Hematopoietic multipotent progenitor cell treated with erythropoietin and hydrocortisone succinate and interleukin-3 and kit ligand, for 15 days (in vitro differentiated cells): ENCODE results near the gene ZNF740.

ENCODE experiments used
- DNase-seq: peaks from one replicate; pipeline ENCODE4 v3.0.0-alpha.2; 2015; ENCODE audit warnings: low spot score

Gene ZNF740

DNA sequence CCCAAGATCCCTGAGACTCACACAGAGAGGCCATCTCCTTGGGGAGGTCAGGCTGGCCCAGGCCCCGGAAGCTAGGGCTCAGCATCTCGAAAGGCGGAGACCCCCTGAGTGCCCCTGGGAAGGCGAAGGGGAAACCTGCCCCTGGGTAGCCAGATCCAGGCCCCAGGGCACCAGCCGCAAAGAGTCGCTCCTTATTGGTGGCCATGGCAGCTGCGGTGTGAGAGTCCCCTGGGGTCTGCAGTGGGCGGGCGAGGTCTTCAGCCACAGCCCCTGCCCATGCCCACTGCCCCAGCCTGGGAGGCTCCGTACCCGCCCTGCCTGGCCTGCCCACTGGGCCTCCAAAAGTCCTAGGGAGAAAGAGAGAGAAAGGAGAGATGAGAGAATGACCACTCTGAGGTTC is 46.8 kb downstream of the ZNF740 start:
- DNase-seq = no peak

DNA sequence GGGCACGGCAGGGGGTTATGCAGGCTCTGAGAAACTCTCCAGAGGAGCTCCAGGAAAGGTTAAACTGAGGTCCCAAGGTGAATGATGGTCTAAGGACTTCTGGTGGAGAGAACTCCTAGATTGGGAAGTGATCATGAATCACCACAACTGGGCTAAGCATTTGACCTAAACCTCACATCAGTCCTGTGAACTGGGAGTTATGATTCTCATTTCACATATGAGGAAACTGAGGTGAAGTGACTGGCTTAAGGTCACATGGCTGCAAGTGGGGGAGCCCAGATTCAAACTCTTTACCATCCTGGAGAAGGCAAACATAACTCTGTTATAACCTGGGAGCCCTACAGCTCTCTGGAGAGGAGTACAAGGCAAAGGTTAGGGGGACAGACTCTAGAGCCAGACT is 47.3 kb downstream of the ZNF740 start:
- DNase-seq = no peak

DNA sequence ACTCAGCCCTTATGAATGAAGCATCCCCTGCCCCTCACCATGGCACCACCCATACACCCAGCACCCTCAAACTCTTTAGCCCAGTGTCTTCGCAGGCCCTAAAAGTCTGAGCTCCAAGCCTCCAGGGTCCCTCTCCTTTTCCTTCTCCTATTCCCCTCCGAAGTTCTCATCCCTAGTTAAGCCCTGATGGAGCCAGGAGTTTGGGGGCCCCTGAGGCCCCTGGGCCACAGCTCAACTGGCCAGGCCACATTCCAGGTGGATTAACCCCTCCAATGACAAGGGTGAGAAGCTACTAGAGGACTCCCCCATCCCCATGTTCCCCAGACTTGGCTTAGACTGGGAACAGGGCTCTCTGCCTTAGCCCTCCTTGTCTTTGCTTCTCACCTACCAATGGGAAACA is 48.9 kb downstream of the ZNF740 start:
- DNase-seq = no peak

DNA sequence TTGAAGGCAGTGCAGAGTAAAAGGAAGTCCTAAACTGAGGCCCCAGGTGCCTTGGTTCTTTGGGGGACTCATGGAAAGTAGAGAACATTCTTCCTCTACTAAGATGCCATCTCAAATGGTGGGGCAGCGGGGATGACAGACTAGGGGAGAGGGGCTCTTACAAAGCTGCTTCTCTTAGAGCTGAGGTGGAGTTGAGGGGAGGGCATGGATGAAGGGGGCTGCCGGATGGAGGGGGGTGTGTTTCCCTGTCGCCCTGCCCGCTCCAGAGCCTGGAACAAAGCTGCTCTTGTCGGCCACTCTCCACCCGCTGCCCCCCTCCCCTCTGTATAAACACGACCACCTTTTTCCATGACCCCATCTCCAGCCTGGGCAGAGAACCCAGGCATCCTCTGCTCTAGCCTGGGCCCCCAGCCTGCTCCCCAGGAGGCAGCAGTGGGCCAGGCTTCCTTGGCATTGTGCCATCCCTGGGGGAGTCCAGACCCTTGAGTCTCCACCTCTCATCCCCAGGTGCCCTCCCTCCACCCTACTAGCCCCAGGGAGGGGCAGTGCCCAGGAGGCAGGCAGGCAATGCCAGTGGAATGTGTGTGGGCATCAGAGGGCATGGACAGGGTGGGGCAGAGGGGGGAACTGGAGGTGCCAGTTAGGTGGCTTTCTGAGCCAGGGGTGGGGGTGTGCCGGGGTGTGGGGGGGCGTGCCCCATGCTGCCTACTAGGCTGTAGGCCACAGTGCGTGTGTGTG is 49.8 kb downstream of the ZNF740 start:
- no peak for DNase-seq

DNA sequence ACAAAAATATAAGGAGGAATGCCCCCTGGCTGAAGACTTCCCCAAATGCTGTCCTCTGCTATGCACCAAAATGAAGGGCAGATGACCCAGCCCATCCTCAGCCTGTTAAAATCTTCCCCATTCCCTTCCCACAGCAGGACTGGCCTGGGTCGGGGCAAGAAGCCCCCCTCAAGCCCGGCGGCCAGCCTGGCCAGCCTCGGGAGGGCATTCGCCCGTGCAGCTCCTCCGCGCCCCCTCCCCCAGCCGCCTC is 51.1 kb downstream of the ZNF740 start:
- DNase-seq = no peak

DNA sequence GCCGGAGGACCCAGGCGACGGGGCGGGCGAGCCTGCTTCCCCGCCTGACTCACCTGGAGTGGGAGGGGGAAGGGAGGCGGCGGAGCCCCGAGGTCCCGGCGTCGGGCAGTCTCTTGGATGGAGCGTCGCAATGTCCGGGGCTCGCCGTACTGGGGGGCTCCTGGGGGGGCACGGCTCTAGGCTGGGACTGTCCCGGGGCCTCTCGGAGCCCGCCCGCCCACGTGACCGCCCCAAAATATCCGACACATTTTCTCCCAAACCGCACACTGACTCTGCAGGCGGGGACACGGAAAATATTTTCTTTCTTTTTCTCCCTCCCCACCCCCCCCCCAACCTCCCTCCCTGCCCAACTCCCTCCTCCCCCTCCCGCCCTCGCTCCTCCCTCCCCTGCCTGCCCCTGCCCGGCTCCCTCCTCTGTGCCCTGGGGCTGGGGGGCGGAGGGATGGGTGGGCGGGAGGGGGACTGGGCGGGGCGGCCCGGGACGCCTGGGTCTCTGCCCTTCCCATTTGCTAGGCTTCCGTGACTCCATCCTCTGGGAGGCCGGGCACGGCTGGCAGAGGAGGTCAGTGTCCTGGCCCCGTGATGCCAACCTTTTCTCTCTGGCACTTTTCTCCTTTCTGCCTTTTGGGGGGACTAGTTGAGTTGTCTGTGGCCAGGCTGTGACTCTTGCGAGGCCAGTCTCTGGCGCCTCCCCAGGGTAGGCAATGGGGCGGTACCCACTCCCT is 51.6 kb downstream of the ZNF740 start, which contains the start of gene RARG:
RARG (minus strand) TSS at position 289 of the 725 bp plus-strand sequence. CDS start 4,664 bp downstream, outside the sequence.
- DNase-seq = peak; percentile 40

DNA sequence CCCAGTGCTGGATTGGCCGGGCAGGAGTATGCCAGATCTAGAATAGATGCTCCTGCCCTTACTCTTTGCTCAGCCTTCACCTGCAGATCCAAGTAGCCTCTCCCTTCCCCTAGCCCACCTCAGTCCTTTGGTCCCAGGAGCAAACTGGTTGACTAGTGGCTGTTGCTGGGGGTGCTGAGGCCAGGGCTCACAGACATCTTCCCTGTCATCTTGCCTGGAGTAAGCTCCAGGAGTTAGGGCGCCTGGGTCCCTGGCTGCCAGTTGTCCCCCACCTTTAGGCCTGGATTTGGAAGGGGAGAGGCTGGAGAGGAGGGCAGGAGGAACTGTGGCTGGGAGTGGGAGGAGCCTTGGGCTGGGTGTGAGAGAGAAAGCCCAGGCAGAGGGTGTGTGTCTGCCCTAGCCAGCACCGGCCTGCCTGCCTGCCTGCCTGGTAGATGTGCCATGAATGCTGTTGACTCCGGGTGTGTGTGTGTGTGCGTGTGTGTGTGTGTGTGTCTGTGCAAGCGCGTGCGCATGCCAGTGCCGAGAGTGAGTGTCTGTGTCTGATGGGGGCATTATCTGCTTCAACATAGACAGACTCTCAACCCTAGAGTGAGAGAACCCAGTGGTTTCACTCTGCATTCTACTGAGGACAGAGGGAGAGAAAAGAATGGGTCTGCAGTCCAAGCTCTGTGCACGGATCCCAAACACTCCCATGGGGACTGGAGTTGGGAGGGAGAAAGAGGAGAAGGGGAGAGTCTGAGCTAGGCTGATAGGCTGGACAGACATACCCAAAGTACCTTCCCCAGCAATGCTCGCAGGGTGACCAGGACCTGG is 52.3 kb downstream of the ZNF740 start:
- DNase-seq = peak; percentile 44

DNA sequence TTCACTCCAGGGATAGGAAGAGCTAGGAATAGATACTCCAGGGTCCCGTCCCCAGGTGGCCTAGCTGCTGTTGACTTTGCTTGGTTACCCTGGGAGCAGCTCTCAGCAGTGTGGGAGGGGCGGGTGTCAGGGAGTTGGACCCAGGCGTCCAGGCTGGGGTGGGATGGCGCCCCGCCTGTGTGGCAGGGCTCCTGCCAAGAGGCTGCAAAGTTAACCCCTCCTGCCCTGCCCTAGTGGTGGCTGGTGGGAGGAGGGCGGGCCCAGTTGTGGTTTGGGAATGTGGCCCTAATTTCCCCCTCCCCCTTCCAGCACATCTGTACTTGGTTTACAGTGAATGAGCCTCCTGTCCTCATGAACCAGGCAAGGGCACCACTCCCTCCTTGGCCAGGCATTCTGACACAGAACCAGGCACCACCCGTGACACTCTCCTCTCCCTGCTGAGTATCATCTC is 53.2 kb downstream of the ZNF740 start:
- no peak for DNase-seq

DNA sequence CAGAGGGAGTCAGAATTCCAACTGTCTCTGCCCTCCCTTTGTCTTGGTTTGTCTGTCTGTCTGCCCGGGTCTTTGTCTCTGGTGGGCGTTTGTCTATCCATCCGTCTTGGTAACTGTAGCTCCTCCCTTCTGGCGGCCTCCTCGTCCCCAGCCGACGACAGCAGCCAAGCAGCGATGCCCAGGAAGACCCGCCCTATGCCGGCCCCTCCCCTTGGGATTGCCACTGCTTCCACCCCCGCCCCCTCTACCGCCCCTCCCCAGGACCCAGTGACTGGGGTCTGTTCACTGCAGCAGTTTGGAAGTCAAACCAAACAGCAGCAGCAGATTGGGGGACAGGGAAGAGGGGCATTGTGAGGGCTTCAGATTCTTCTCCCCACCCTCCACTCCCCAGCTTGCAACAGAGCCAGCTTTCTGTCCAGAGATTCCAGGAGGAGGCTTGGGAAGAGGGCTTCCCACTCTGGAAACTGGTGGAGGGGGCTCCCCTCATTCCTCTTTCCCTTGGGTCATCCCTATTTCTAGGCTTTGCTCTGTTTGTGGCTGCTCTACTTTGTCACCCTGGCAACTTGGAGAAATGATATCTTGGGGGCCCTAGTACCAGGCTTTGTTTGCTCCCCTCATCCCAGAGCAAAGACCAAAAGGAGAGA is 53.9 kb downstream of the ZNF740 start:
- DNase-seq = no peak

DNA sequence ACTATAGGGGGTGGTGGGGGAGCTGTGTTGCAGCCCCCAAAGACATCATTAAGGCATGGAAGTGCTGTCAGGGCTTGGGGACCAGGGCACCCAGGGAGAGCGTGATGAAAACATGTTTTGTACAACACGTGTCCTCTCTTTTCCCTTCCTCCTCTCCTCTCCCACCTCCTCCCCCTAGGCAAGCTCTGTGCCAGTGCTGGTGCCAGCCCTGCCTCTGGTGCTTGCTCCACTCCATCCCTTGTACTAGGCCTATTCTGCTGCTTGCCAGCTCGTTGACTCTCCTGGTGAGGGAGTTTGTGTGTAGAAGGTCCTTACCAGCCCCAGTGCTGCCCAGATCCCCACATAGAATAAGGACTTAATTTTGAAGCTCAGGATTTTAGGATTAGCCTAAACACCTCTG is 54.6 kb downstream of the ZNF740 start:
- DNase-seq = no peak

DNA sequence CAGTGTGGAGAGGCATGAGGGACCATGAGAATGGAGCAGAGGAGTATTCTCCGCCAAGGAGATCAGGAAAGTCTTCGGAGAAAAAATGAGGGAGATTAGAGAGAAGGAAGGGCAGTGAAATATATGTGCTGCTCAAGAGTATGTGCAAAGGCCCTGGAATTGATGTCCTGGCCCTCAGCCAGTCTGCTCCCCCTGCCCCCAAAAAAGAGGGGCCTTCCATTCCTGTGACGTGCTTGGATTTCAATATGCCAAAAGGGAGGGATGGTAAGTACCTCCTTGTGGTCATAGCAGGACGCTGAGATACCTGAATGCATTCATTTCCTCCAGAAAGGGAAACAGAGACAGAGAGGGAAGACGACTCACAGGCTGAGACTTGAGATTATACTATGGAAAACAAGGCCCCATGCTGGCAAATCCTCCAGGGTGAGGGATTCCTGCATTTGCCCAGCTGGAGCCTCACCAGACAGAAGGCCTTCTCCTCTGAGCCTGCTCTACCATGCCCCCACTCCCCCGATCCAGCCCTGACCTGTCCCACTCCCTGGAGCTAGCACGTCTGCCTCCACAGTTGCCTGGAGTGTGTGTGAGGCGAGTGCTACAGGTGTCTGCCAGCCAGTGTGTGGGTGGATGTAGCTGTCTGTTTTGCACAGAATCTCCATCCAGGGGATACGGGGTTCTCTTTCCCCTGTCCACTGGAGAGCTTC is 55.4 kb downstream of the ZNF740 start:
- DNase-seq = no peak

DNA sequence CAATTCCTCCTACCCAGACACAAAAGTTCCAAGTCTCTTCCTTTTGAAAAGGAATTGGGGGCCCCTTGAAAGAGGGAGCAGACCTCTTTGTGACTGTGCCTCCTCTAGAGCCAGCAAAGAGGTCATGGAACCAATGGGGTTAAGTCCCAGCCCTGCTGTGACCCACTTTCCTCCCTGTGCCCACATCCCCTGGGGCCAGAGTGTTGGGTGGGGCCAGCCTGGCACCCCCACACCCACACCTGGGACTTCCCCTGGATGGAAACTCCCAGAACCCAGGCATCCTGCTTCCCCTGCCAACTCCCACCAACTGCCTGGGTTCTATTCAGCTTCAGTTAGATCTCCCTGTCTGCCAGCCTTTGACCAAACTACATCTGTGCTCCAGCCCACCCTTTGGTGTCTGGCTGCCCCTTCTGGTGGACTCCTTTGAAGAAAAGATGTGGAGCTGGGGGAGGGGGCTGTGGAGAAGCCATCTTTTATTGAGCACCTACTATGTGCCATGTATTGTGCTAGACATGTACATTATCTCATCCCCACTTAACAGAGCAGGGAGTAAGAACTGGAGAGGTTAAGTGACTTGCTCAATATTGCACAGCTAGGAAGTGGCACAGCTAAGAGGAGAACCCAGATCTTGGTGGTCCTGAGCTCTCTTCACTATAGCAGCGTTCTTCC is 56.1 kb downstream of the ZNF740 start:
- DNase-seq = no peak

DNA sequence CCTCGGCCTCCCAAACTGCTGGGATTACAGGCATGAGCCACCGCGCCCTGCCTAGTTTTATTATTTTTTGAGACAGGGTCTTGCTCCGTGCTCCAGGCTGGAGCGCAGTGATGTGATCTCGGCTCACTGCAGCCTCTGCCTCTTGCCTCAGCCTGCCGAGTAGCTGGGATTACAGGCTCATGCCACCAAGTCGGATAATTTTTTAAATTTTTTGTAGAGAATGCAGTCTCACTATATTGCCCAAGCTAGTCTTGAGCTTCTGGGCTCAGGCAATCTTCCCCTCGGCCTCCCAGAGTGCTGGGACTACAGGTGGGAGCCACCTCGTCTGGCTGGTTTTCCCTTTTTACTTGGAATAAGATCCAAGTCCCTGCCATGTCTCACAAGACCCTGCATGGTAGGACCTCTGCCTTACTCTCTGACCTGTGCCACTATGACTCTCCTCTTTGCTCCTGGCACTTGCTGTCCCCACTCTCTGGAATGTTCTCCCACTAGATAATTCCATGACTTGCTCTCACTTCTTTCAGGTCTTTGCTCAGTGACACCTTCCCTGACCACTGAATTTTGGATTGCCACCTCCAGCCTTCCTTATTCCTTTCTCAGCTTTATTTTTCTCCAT is 59.2 kb downstream of the ZNF740 start:
- no peak for DNase-seq

DNA sequence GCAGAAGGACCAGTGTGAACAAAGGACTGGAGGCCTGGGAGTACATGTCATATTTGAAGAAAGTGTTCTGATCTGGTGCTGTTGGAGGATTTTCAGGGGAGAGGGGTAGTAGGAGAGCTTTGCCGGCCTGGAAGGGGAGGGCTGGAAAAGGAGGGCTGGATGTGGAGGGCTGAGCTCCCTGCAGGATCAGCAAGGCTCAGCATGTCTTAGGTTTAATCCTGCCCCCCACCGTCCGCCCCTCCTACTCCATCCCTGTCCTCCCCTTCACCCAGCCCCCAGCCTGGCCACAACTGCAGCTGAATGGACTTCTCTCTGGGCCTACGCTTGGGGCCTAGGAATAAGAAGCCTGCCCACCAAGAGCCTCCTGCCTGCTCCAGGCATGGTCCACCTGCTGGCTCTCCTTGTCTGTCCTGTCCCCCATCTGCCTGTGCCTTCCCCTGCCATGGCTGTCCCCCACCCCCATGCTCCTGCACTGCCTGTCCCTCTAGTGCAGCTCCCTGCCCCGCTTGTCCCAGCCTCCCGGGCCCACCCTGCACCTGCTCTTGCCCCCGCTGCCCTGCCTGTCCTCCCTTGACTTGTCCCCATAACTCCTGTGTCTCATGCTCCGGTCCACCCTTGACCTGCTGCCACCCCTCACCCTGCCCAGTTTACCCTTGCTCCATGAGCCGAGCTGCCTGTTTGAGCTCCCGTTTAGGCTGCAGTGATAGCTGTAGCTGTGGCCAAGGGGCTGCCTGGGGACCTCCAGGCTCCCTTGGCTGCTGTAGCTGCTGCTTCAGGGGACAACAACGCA is 61.3 kb downstream of the ZNF740 start:
- DNase-seq = no peak

DNA sequence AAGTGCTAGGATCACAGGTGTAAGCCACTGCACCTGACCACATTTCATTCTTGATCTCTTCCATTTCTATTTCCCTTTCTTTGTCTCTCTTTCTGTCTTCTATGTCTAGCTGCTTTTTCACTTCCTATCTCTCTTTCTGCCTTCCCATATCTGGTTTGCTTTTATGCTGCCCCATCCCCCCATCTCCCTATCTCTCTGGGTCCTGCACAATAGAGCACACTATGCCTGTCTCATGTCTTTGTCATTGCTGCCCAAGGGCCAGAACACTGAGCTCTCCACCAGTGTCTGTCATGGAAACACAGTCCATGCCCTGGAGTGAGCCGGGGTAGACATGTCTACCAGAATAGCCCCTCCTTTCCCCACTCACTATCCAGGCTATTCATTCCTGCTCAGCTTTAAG is 63.8 kb downstream of the ZNF740 start:
- DNase-seq = no peak
